HuH-7.5 (cell line): ENCODE results near the gene ATMIN.

Experiments
- DNase-seq: peaks from one replicate; pipeline ENCODE4 v3.0.0; 2011; ENCODE audit warnings: low spot score

The ATMIN gene

GRCh38 chr16:81070979-81071378 lies 35.3 kb downstream of the ATMIN start:
- no peak for DNase-seq

DNA sequence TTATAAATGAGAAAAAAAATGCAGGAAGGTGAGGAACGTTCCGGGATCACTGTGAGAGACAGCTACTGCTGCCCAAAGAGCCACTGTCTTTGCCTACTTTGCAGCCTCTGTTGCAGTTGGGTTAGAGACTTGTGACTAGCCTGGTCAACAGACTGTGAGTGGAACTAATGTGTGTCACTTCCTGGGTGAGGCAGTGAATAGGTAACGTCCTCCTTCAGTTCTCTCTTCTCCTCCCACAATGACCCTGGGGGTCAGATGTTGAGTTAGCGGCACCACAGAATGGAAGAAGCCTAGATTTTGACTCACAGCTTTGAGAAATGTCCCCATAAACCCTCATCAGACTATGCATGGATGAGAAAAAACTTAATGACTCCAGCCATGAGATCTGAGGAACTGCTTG lies 36.2 kb downstream of the ATMIN start:
- DNase-seq: no peak

DNA sequence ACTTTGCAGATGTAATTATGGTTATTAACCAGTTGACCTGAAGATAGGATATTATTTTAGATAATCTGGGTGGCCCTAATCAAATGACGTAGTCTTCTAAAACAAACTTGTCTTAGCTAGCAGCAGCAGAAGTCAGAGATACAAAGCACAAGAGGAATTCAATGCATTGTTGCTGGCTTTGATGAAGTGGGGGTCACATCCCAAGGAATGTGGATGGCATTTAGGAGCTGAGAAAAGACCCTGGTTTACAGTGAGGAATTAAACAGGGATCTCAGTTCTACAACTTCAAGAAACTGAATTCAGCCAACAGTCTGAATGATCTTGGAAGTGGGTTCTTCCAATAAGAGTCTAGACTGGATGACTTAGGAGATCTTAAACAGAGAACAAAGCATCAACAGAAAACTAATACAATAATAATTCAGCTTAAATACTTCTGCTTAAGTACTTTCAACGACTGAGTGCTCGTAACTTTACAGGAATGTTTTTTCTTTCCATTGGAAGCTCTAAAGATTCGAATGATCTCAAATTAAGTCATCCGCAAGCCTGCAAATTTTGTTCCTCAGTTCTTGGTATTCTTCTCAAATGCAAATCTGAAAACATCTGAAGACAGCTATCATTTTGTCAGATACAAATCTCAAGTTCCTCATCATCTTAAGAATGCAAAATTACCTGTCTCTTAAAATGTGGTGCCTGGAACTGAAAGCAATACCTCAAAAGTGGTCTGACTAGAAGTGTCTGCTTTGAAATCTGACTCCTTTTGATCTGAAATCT lies 38.1 kb downstream of the ATMIN start:
- DNase-seq: no peak

- DNase-seq: peak; percentile 67
Measured at GRCh38 chr16:81076566-81077075, 41.0 kb downstream of the ATMIN start.

GRCh38 chr16:81077076-81077940 lies 41.7 kb downstream of the ATMIN start, which contains the start of gene C16orf46:
Gene C16orf46 (minus strand): TSS chr16:81077238. CDS start chr16:81063955, 13,283 bp downstream.
- peak; percentile 93 for DNase-seq

- no peak for DNase-seq
Measured at GRCh38 chr16:81080233-81080632, 44.6 kb downstream of the ATMIN start.

- DNase-seq: no peak
Measured at GRCh38 chr16:81081014-81081413, 45.4 kb downstream of the ATMIN start.

- no peak for DNase-seq
Measured at GRCh38 chr16:81088836-81089235, 53.2 kb downstream of the ATMIN start.

- no peak for DNase-seq
Measured at GRCh38 chr16:81094771-81095251, 59.2 kb downstream of the ATMIN start.

- no peak for DNase-seq
Measured at GRCh38 chr16:81095653-81095952, 60.0 kb downstream of the ATMIN start.

- peak; percentile 91 for DNase-seq
Measured at GRCh38 chr16:81095953-81096714, 60.5 kb downstream of the ATMIN start, which contains the start of gene GCSH. Gene GCSH (minus strand): TSS chr16:81096395. CDS start chr16:81096278, 117 bp downstream.

DNA sequence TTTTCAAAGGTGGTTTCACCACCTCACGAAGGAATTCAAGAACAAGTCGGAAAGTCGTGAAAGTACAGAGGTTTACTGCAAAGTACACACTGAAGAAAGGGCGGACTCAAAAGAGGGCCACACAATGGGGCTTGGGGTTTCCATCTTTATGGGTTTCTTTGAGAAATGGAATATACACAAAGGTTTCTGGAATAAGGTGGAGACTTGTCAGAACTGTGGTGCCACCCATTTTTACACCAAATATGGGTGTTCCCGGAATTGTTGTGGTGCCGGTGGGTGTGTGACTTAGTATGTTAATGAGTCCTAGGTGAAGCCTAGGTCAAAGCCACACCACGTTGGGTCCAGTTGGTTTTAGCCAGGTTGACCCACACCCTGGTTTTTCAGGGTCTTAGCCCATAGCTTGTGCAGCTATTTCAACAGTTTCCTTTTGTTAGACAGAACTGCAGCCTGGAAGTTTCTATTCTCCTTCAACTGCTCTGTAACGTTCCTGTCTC lies 61.1 kb downstream of the ATMIN start:
- no peak for DNase-seq
